Measurements from ENCODE around the gene ZNF587.
"Not testable (repeated sequence)": the region's sequence is repeated elsewhere in the genome, so short reads cannot be mapped to it uniquely, and the experiment has no call there.

The ZNF587 gene

GRCh38 chr19:57829316-57829715, 20.3 kb upstream of the ZNF587 start:
- TF ChIP-seq CTCF (IDR thresholded peaks at IDR 0.05; ENCODE audit: low read depth, low read length), result no peak
- H3K4me3 ChIP-seq (ENCODE audit: low read depth, low read length), result no peak overlapping the region
- in situ Hi-C loops (cut with HindIII; ENCODE audit: low sequenced_read_pairs), result no loop called here
- DNase-seq (ENCODE audit: low read depth, low spot score), result no peak

GRCh38 chr19:57830071-57830602, 19.5 kb upstream of the ZNF587 start, which contains the start of gene ZNF587B:
ZNF587B (plus strand) TSS chr19:57830299; CDS start chr19:57830529, 230 bp downstream.
- peak; percentile 26 for TF ChIP-seq CTCF (IDR thresholded peaks at IDR 0.05; ENCODE audit: low read depth, low read length)
- DNase-seq (ENCODE audit: low read depth, low spot score), result peak; percentile 77
- in situ Hi-C loops (cut with HindIII; ENCODE audit: low sequenced_read_pairs), result no loop called here
- peak within 1 kb of the TSS; percentile 55 for H3K4me3 ChIP-seq (ENCODE audit: low read depth, low read length)

GRCh38 chr19:57836991-57837390, 12.7 kb upstream of the ZNF587 start:
- DNase-seq (ENCODE audit: low read depth, low spot score); in situ Hi-C loops (cut with HindIII; ENCODE audit: low sequenced_read_pairs); H3K4me3 ChIP-seq (ENCODE audit: low read depth, low read length): not testable (repeated sequence)

- in situ Hi-C loops (cut with HindIII; ENCODE audit: low sequenced_read_pairs); DNase-seq (ENCODE audit: low read depth, low spot score); H3K4me3 ChIP-seq (ENCODE audit: low read depth, low read length): not testable (repeated sequence)
Measured at GRCh38 chr19:57838622-57839191, 11.0 kb upstream of the ZNF587 start.

GRCh38 chr19:57841122-57841763, 8.4 kb upstream of the ZNF587 start:
- no peak for DNase-seq (ENCODE audit: low read depth, low spot score)
- H3K4me3 ChIP-seq (ENCODE audit: low read depth, low read length), result no peak overlapping the region
- in situ Hi-C loops (cut with HindIII; ENCODE audit: low sequenced_read_pairs), result no loop called here
- no peak for TF ChIP-seq CTCF (IDR thresholded peaks at IDR 0.05; ENCODE audit: low read depth, low read length)

- DNase-seq (ENCODE audit: low read depth, low spot score); in situ Hi-C loops (cut with HindIII; ENCODE audit: low sequenced_read_pairs); H3K4me3 ChIP-seq (ENCODE audit: low read depth, low read length): not testable (repeated sequence)
Measured at GRCh38 chr19:57847164-57847563, 2.5 kb upstream of the ZNF587 start.

GRCh38 chr19:57849162-57849665, 445 bp upstream of the ZNF587 start:
- in situ Hi-C loops (cut with HindIII; ENCODE audit: low sequenced_read_pairs); DNase-seq (ENCODE audit: low read depth, low spot score): not testable (repeated sequence)
- H3K4me3 ChIP-seq (ENCODE audit: low read depth, low read length), result peak overlapping the region; percentile 78

GRCh38 chr19:57850553-57851017, 926 bp downstream of the ZNF587 start:
- peak overlapping the region; percentile 78 for H3K4me3 ChIP-seq (ENCODE audit: low read depth, low read length)
- TF ChIP-seq CTCF (IDR thresholded peaks at IDR 0.05; ENCODE audit: low read depth, low read length), result no peak
- DNase-seq (ENCODE audit: low read depth, low spot score), result peak; percentile 64
- in situ Hi-C loops (cut with HindIII; ENCODE audit: low sequenced_read_pairs), result no loop called here

- H3K4me3 ChIP-seq (ENCODE audit: low read depth, low read length); in situ Hi-C loops (cut with HindIII; ENCODE audit: low sequenced_read_pairs); DNase-seq (ENCODE audit: low read depth, low spot score): not testable (repeated sequence)
Measured at GRCh38 chr19:57851812-57852603, 2.3 kb downstream of the ZNF587 start.

- H3K4me3 ChIP-seq (ENCODE audit: low read depth, low read length); in situ Hi-C loops (cut with HindIII; ENCODE audit: low sequenced_read_pairs); DNase-seq (ENCODE audit: low read depth, low spot score): not testable (repeated sequence)
Measured at GRCh38 chr19:57854117-57854516, 4.5 kb downstream of the ZNF587 start.

- DNase-seq (ENCODE audit: low read depth, low spot score); H3K4me3 ChIP-seq (ENCODE audit: low read depth, low read length); in situ Hi-C loops (cut with HindIII; ENCODE audit: low sequenced_read_pairs): not testable (repeated sequence)
Measured at GRCh38 chr19:57862351-57862750, 12.7 kb downstream of the ZNF587 start.

All from astrocyte of the spinal cord (primary cell).